GM13977 (cell line): Measurements from ENCODE around the gene MACROD2.

Experiments
- DNase-seq: peaks from one replicate; pipeline ENCODE4 v3.0.0; 2012; ENCODE audit warnings: low spot score
- in situ Hi-C: fragments of 300-500 bp; cut with MboI; formaldehyde crosslinking; loops from one replicate; pipeline ENCODE4 v1.12.0; 2022; ENCODE audit warnings: low sequenced_read_pairs, low pct_unique_long_range_greater_than_20kb, mixed read lengths, inconsistent platforms; ENCODE audit not compliant: unreplicated experiment
- TF ChIP-seq, protein P1 (sequence below): IDR thresholded peaks from 2 replicates; pipeline ENCODE4 v1.5.1; 2012; ENCODE audit warnings: mild to moderate bottlenecking, control low read depth; ENCODE audit not compliant: insufficient read depth; ENCODE audit errors: extremely low read depth, missing control alignments

MACROD2 gene

DNA sequence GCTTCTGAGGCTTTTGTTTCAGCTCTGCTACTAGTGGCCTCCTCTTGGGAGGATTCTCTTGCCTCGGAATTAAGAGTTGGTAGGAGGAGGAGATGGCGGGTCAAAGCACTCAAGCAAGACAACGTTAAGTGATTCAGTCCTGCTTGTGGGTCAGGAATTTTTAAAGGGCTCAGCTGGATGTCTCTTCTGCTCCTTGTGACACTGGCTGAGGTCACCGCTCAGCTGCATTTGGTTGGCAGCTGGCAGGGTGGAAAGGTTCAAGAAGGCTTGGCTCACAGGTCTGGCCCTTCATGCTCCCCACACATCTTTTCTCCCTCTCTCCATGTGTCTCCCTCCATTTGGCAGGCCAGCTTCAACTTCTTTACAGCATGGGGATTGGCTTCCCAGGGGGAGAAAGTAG is 1936.6 kb downstream of the MACROD2 start:
- in situ Hi-C loops, result no loop called here
- TF ChIP-seq, protein P1, sequence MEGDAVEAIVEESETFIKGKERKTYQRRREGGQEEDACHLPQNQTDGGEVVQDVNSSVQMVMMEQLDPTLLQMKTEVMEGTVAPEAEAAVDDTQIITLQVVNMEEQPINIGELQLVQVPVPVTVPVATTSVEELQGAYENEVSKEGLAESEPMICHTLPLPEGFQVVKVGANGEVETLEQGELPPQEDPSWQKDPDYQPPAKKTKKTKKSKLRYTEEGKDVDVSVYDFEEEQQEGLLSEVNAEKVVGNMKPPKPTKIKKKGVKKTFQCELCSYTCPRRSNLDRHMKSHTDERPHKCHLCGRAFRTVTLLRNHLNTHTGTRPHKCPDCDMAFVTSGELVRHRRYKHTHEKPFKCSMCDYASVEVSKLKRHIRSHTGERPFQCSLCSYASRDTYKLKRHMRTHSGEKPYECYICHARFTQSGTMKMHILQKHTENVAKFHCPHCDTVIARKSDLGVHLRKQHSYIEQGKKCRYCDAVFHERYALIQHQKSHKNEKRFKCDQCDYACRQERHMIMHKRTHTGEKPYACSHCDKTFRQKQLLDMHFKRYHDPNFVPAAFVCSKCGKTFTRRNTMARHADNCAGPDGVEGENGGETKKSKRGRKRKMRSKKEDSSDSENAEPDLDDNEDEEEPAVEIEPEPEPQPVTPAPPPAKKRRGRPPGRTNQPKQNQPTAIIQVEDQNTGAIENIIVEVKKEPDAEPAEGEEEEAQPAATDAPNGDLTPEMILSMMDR, result no peak
- no peak for DNase-seq

DNA sequence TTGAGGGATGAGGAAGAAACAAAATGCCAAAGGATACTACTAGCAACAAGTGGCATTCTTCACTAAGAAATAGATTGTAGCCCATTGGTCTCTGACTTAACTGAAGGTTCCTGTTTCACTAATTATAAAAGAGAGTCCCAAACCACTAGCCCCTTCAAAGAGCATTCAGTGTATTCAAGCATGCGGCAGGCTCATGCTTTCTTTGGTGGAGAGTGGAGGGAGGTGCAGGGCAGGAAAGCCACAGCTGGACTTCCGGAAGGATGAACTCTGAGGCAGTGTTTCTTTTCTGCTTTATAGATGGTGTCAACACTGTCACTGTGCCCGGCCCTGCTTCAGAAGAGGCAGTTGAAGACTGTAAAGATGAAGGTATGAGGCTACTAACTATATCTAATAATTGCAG is 1941.9 kb downstream of the MACROD2 start:
- TF ChIP-seq, protein P1, result no peak
- no peak for DNase-seq
- in situ Hi-C loops, result no loop called here

DNA sequence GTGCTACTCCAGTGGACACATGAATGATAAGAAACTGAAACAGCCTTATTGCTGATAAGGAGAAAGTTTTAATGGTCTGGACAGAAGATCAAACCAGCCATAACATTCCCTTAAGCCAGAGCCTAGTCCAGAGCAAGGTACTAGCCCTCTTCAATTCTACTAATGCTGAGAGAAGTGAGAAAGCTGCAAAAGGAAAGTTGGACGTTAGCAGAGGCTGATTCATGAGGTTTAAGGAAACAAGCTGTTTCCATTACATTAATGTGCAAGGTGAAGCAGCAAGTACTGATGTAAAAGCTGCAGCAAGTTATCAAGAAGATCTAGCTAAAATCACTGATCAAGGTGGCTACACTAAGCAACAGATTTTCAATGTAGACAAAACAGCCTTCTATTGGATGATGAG is 1943.5 kb downstream of the MACROD2 start:
- TF ChIP-seq, protein P1, result no peak
- DNase-seq, result no peak
- in situ Hi-C loops, result no loop called here

DNA sequence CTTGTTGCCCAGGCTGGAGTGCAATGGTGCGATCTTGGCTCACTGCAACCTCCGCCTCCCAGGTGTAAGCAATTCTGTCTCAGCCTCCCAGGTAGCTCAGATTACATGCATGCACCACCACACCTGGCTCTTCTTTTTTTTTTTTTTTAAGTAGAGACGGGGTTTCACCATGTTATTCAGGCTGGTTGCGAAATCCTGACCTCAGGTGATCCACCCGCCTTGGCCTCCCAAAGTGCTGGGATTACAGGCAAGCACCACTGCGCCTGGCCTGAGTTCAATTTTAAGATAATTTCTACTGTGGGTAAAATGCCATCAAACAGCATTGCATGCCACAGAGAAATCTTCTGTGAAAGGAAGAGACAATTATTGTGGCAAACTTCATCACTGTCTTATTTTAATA is 1944.8 kb downstream of the MACROD2 start:
- in situ Hi-C loops, result no loop called here

DNA sequence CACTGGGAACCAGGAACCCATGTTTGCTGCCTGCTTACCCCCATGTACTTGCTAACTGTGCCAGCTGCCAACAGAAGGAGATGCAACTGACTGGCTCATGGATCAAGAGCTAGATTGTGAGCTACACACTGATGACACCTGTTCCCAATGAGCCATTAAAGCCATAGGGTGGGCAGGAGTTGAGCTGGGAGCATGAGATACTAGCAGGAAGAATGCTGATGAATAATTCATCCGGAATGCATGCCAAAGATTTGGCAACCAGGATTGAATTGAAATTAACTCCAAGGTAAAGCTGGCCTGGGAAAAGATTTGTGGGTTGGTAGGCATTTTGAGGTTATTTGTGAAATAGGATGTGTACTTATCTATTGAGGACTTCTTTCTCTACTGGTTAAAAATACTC is 1946.8 kb downstream of the MACROD2 start:
- DNase-seq, result no peak
- in situ Hi-C loops, result no loop called here
- TF ChIP-seq, protein P1, result no peak

More for the DNA sequence above, 1944.8 kb downstream of the MACROD2 start:
- TF ChIP-seq, protein P1, result no peak
- DNase-seq, result no peak

DNA sequence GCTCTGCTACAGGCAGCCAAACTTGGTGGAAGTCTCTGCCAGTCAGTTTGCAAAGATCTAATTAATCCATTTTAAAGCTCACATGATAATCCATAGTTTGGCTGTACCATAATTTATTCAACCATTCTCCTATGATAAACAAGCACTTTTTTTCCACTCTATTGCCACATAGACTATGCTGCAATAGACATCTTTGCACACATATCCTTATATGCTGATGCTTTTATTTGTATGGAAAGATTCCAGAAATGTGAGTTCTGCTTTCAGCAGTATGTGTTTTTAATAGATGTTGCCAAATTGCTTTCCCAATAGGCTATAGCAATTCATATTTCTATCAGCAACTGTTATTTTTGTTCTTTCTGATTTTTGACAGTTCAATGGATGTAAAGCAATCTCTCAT is 1950.0 kb downstream of the MACROD2 start:
- DNase-seq, result no peak
- in situ Hi-C loops, result no loop called here
- TF ChIP-seq, protein P1, result no peak

DNA sequence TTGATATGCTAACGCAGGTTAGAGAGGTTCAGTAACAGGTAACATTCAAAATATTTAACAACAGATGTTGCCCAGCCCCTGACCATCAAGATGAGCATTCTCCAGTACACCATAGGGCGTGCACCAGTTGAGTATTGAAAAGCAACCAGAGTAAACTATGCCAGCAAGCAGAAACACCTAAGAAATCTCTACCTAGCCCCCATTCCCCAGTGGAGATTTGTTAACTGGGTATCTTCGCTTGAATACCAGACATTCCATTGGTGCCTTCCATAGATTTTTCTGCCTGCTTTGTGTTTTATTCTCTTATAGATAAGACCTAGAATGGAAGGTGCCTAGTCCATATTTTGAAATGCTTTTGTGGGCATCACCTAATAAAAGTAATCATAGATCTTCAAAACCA is 1954.1 kb downstream of the MACROD2 start:
- TF ChIP-seq, protein P1, result no peak
- no peak for DNase-seq
- in situ Hi-C loops, result no loop called here
